HepG2 (cell line): ENCODE data around the gene SYS1. TPM values are rescaled to one million over a fixed set of nuclear protein-coding genes. Genes with fewer than 3 reads are reported as not detected.
A peak's percentile ranks its signal among the peaks of the same experiment; 100 is the strongest.

Experiments used
- MYC ChIP-seq: sonication (generic); formaldehyde crosslinking; IDR thresholded peaks from 2 replicates; pipeline ENCODE4 v1.9.0; 2021; ENCODE audit warnings: missing genetic modification reagents, borderline replicate concordance
- SALL1 ChIP-seq: sonication (generic); formaldehyde crosslinking; IDR thresholded peaks from 2 replicates; pipeline ENCODE4 v1.8.0; 2022; ENCODE audit warnings: mild to moderate bottlenecking, missing genetic modification reagents
- SNAPC4 ChIP-seq: sonication (generic); formaldehyde crosslinking; IDR thresholded peaks from 2 replicates; pipeline ENCODE4 v1.4.0; 2020; ENCODE audit warnings: mild to moderate bottlenecking, missing genetic modification reagents
- THRA ChIP-seq: sonication (generic); formaldehyde crosslinking; IDR thresholded peaks from 2 replicates; pipeline ENCODE4 v1.4.0; 2020; ENCODE audit warnings: missing genetic modification reagents, borderline replicate concordance
- XRCC5 ChIP-seq: fragments of 200-400 bp; formaldehyde crosslinking; optimal IDR thresholded peaks from 2 replicates; pipeline ENCODE3; 2017; ENCODE audit warnings: mild to moderate bottlenecking, low read length
- ZNF205 ChIP-seq: IDR thresholded peaks from 2 replicates; pipeline ENCODE4 v1.6.1; 2018; ENCODE audit warnings: missing biosample characterization, missing genetic modification reagents
- ZNF318 ChIP-seq: sonication (generic); formaldehyde crosslinking; IDR thresholded peaks from 2 replicates; pipeline ENCODE4 v1.4.0; 2020; ENCODE audit warnings: mild to moderate bottlenecking, missing genetic modification reagents
- ZNF558 ChIP-seq: sonication (generic); formaldehyde crosslinking; IDR thresholded peaks from 2 replicates; pipeline ENCODE4 v1.9.0; 2022; ENCODE audit warnings: mild to moderate bottlenecking, missing genetic modification reagents, borderline replicate concordance
- ZNF580 ChIP-seq: IDR thresholded peaks from 2 replicates; pipeline ENCODE4 v1.6.1; 2016; ENCODE audit warnings: low read depth, borderline replicate concordance
- ZNF800 ChIP-seq: sonication (generic); formaldehyde crosslinking; IDR thresholded peaks from 2 replicates; pipeline ENCODE4 v1.4.0; 2020; ENCODE audit warnings: missing genetic modification reagents
- polyA plus RNA-seq, 8 experiments: library from polyadenylated mRNA; depleted of rRNA in 3 of 8; stranded (reverse) in 7 of 8; unstranded in 1 of 8; fragments of >200 nt; fragmentation: Illumina TruSeq in 4 of 8; extraction: Trizol in 4 of 8; gene quantifications; 2 replicates each; pipeline versions ENCODE4 v1.2.1 to v1.2.3, GENCODE V29; 2011 to 2016; ENCODE audit warnings: low read depth in 4 of 8, missing spikeins in 1 of 8, mixed read lengths in 1 of 8; ENCODE audit not compliant: insufficient read depth in 1 of 8
- total RNA-seq, 5 experiments: library from RNA; depleted of rRNA; stranded (reverse); fragments of >200 nt; fragmentation: Illumina TruSeq; extraction: Trizol; gene quantifications; 2 replicates each; pipeline ENCODE4 v1.2.3, GENCODE V29; 2016; ENCODE audit warnings: low read depth in 1 of 5

Gene SYS1
- total and polyA plus RNA-seq, 2 of the 13 experiments (the other 11 are each of a cell fraction or from before 2014, with no cell fraction given), result 38.3 to 65.6 TPM

GRCh38 chr20:45373353-45374100 is 10.6 kb downstream of the SYS1 start (continued):
- TF ChIP-seq SNAPC4 (CRISPR knock-in tag) (no peak), ZNF580 (CRISPR knock-in tag) (peak; percentile 81; the same call in 1 of the 2 replicates), ZNF205 (CRISPR knock-in tag) (peak; percentile 21; the same call in 1 of the 2 replicates), ZNF318 (no peak), SALL1 (peak; percentile 58), ZNF558 (CRISPR knock-in tag) (no peak), MYC (CRISPR knock-in tag) (peak; percentile 36; the same call in 1 of the 2 replicates), ZNF800 (CRISPR knock-in tag) (no peak), XRCC5 (peak; percentile 99), THRA (CRISPR knock-in tag) (peak; percentile 61; the same call in 1 of the 2 replicates)
